Measurements from ENCODE around the gene ADAMTSL5.

DNA sequence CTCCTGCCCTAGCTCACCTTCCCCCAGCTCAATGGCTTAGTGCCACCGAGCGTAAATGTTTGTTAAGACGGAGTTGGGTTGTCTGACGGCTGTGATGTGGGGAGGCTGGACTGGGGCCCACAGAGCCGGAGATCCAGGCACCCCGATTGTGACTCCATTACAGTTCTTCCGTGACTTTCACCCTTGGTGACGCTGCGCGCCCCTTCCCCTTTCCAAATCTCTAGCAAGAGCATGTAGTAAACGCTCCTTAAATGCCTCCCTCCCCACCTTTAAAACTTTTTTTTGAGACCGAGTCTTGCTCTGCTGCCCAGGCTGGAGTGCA, 21.0 kb downstream of the ADAMTSL5 start:
- TF ChIP-seq, protein P1, sequence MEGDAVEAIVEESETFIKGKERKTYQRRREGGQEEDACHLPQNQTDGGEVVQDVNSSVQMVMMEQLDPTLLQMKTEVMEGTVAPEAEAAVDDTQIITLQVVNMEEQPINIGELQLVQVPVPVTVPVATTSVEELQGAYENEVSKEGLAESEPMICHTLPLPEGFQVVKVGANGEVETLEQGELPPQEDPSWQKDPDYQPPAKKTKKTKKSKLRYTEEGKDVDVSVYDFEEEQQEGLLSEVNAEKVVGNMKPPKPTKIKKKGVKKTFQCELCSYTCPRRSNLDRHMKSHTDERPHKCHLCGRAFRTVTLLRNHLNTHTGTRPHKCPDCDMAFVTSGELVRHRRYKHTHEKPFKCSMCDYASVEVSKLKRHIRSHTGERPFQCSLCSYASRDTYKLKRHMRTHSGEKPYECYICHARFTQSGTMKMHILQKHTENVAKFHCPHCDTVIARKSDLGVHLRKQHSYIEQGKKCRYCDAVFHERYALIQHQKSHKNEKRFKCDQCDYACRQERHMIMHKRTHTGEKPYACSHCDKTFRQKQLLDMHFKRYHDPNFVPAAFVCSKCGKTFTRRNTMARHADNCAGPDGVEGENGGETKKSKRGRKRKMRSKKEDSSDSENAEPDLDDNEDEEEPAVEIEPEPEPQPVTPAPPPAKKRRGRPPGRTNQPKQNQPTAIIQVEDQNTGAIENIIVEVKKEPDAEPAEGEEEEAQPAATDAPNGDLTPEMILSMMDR (conservative IDR thresholded peaks at IDR 0.05; ENCODE audit: low read depth, low read length): no peak
- no peak for TF ChIP-seq EZH2 (IDR thresholded peaks at IDR 0.05; ENCODE audit: borderline replicate concordance, low read depth, low read length, poor library complexity, severe bottlenecking)

Measured in A673 (cell line).